Spleen (tissue), 7 donors: ENCODE results near the gene ALPK3.

Source experiments
- POLR2A ChIP-seq, 3 donors: fragments of 450-650 bp; IDR thresholded peaks; one replicate each; pipeline ENCODE4 v1.5.1; 2017; ENCODE audit warnings: antibody characterized with exemption in 3 of 3, mild to moderate bottlenecking in 1 of 3
- POLR2AphosphoS5 ChIP-seq, 3 donors: sonication (generic); formaldehyde crosslinking; IDR thresholded peaks; one replicate each; pipeline ENCODE4 v1.5.1; 2017; ENCODE audit warnings: antibody characterized with exemption in 3 of 3
- TF ChIP-seq, protein P1 (sequence below), 11 experiments: fragments of 200-600 bp in 7 of 11; fragments of 450-650 bp in 4 of 11; sonication (generic) in 4 of 11; IDR thresholded peaks in 8 of 11; conservative IDR thresholded peaks in 3 of 11; 1 replicate in 7 of 11; 2 replicates in 4 of 11; pipeline versions ENCODE4 v1.4.0 to v1.8.0; 2016 to 2021; ENCODE audit warnings: antibody characterized with exemption in 11 of 11, inconsistent platforms in 4 of 11, mild to moderate bottlenecking in 1 of 11
- donor health status: DM: no; HTN: no; CAD: no; lungs with moderate emphysema.
- donor health status: DM: no; HTN: no; CAD: no.
- donor health status: DM: no; HTN: no; CAD: no.

DNA sequence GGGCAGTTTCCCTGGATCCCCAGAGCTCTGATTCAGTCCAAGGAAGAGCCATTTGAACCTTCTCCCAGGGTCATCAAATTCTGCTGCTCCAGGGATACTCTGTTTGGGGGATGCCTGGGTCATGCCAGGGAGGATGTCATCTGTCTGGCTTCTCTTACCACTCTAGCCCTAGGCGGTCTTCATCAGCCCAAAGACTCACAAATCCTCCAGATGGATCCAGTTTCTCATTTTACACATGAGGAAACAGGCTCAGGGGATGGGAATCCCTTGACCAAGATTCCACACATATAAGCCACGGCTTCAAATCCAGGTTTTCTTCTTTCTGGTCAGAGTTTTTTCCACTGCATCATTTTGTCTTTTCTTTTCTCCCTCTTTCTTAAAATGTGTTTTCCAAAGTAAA, 104.0 kb downstream of the ALPK3 start:
- TF ChIP-seq POLR2AphosphoS5 (IDR thresholded peaks at IDR 0.05) (no peak), POLR2A (IDR thresholded peaks at IDR 0.05) (no peak)
- TF ChIP-seq, protein P1, sequence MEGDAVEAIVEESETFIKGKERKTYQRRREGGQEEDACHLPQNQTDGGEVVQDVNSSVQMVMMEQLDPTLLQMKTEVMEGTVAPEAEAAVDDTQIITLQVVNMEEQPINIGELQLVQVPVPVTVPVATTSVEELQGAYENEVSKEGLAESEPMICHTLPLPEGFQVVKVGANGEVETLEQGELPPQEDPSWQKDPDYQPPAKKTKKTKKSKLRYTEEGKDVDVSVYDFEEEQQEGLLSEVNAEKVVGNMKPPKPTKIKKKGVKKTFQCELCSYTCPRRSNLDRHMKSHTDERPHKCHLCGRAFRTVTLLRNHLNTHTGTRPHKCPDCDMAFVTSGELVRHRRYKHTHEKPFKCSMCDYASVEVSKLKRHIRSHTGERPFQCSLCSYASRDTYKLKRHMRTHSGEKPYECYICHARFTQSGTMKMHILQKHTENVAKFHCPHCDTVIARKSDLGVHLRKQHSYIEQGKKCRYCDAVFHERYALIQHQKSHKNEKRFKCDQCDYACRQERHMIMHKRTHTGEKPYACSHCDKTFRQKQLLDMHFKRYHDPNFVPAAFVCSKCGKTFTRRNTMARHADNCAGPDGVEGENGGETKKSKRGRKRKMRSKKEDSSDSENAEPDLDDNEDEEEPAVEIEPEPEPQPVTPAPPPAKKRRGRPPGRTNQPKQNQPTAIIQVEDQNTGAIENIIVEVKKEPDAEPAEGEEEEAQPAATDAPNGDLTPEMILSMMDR (IDR thresholded peaks at IDR 0.05 in 8 of 11, conservative IDR thresholded peaks at IDR 0.05 in 3 of 11), result no peak
